HEK293 (cell line): Measurements from ENCODE around the gene FMN1.

ENCODE experiments used
- BCL11B ChIP-seq: fragments of 450-650 bp; formaldehyde crosslinking; IDR thresholded peaks from 2 replicates; pipeline ENCODE4 v1.5.1; 2016; ENCODE audit warnings: low read depth, missing biosample characterization, missing genetic modification characterization
- FEZF1 ChIP-seq: fragments of 450-650 bp; formaldehyde crosslinking; IDR thresholded peaks from 2 replicates; pipeline ENCODE4 v1.5.1; 2016; ENCODE audit warnings: missing biosample characterization, missing genetic modification characterization
- GFI1B ChIP-seq: fragments of 450-650 bp; formaldehyde crosslinking; IDR thresholded peaks from 2 replicates; pipeline ENCODE4 v1.5.1; 2016; ENCODE audit warnings: missing biosample characterization, missing genetic modification characterization
- GLIS2 ChIP-seq: fragments of 450-650 bp; formaldehyde crosslinking; IDR thresholded peaks from 2 replicates; pipeline ENCODE4 v1.5.1; 2016; ENCODE audit warnings: missing biosample characterization, missing genetic modification characterization
- HOXD13 ChIP-seq: sonication (generic); formaldehyde crosslinking; IDR thresholded peaks from 2 replicates; pipeline ENCODE4 v1.8.0; 2022; ENCODE audit warnings: missing genetic modification reagents, borderline replicate concordance
- MEIS1 ChIP-seq: sonication (generic); formaldehyde crosslinking; IDR thresholded peaks from 2 replicates; pipeline ENCODE4 v1.8.1; 2022; ENCODE audit warnings: missing genetic modification reagents, mild to moderate bottlenecking, borderline replicate concordance
- OVOL3 ChIP-seq: fragments of 450-650 bp; formaldehyde crosslinking; IDR thresholded peaks from 2 replicates; pipeline ENCODE4 v1.5.1; 2016; ENCODE audit warnings: missing biosample characterization, missing genetic modification characterization
- PRDM1 ChIP-seq: fragments of 450-650 bp; formaldehyde crosslinking; IDR thresholded peaks from 2 replicates; pipeline ENCODE4; 2016; ENCODE audit warnings: missing biosample characterization, missing genetic modification characterization
- REPIN1 ChIP-seq: fragments of 450-650 bp; formaldehyde crosslinking; IDR thresholded peaks from 2 replicates; pipeline ENCODE4 v1.5.1; 2017; ENCODE audit warnings: missing biosample characterization, missing genetic modification characterization, low read depth
- ZNF335 ChIP-seq: fragments of 450-650 bp; formaldehyde crosslinking; conservative IDR thresholded peaks from 2 replicates; pipeline ENCODE4 v1.5.1; 2016; ENCODE audit warnings: missing biosample characterization, missing genetic modification characterization
- ZNF341 ChIP-seq: fragments of 450-650 bp; formaldehyde crosslinking; IDR thresholded peaks from 2 replicates; pipeline ENCODE4; 2016; ENCODE audit warnings: low read depth, missing biosample characterization, missing genetic modification characterization
- ZNF391 ChIP-seq: fragments of 450-650 bp; formaldehyde crosslinking; IDR thresholded peaks from 2 replicates; pipeline ENCODE4 v1.5.1; 2016; ENCODE audit warnings: low read depth, missing biosample characterization, missing genetic modification characterization, borderline replicate concordance
- ZNF449 ChIP-seq: fragments of 450-650 bp; formaldehyde crosslinking; IDR thresholded peaks from 2 replicates; pipeline ENCODE4 v1.5.1; 2017; ENCODE audit warnings: missing biosample characterization, mild to moderate bottlenecking, missing genetic modification characterization, moderate library complexity
- ZNF48 ChIP-seq: fragments of 450-650 bp; formaldehyde crosslinking; IDR thresholded peaks from 2 replicates; pipeline ENCODE4 v1.5.1; 2016; ENCODE audit warnings: missing biosample characterization, missing genetic modification characterization
- ZNF555 ChIP-seq: fragments of 450-650 bp; formaldehyde crosslinking; conservative IDR thresholded peaks from 2 replicates; pipeline ENCODE4 v1.5.1; 2017; ENCODE audit warnings: missing biosample characterization, mild to moderate bottlenecking, missing genetic modification characterization, inconsistent platforms
- ZNF558 ChIP-seq: fragments of 450-650 bp; formaldehyde crosslinking; IDR thresholded peaks from 2 replicates; pipeline ENCODE4 v1.5.1; 2016; ENCODE audit warnings: missing biosample characterization, missing genetic modification characterization
- ZNF571 ChIP-seq: fragments of 450-650 bp; formaldehyde crosslinking; IDR thresholded peaks from 2 replicates; pipeline ENCODE4 v1.5.0; 2017; ENCODE audit warnings: missing biosample characterization, missing genetic modification characterization
- ZNF585B ChIP-seq: fragments of 450-650 bp; formaldehyde crosslinking; IDR thresholded peaks from 2 replicates; pipeline ENCODE4 v1.5.1; 2016; ENCODE audit warnings: missing biosample characterization, missing genetic modification characterization
- ZNF654 ChIP-seq: fragments of 450-650 bp; formaldehyde crosslinking; IDR thresholded peaks from 2 replicates; pipeline ENCODE4 v1.5.1; 2016; ENCODE audit warnings: low read depth, missing biosample characterization, missing genetic modification characterization
- ZNF658 ChIP-seq: fragments of 450-650 bp; formaldehyde crosslinking; IDR thresholded peaks from 2 replicates; pipeline ENCODE4; 2016; ENCODE audit warnings: missing biosample characterization, missing genetic modification characterization
- ZNF707 ChIP-seq: fragments of 450-650 bp; formaldehyde crosslinking; IDR thresholded peaks from 2 replicates; pipeline ENCODE4 v1.5.1; 2016; ENCODE audit warnings: missing biosample characterization, missing genetic modification characterization
- ZNF76 ChIP-seq: fragments of 450-650 bp; formaldehyde crosslinking; IDR thresholded peaks from 2 replicates; pipeline ENCODE4; 2016; ENCODE audit warnings: low read depth, missing biosample characterization, missing genetic modification characterization, borderline replicate concordance
- ZNF791 ChIP-seq: fragments of 450-650 bp; formaldehyde crosslinking; IDR thresholded peaks from 2 replicates; pipeline ENCODE4 v1.5.1; 2016; ENCODE audit warnings: missing biosample characterization, missing genetic modification characterization
- TF ChIP-seq, protein P1 (sequence below): fragments of 450-650 bp; formaldehyde crosslinking; IDR thresholded peaks from 2 replicates; pipeline ENCODE4 v1.5.1; 2016; ENCODE audit warnings: missing biosample characterization, missing genetic modification characterization
- TF ChIP-seq, protein P2 (sequence below): fragments of 450-650 bp; formaldehyde crosslinking; IDR thresholded peaks from 2 replicates; pipeline ENCODE4 v1.5.1; 2016; ENCODE audit warnings: missing biosample characterization, missing genetic modification characterization
- TF ChIP-seq, protein P3 (sequence below): fragments of 450-650 bp; formaldehyde crosslinking; IDR thresholded peaks from 2 replicates; pipeline ENCODE4 v1.5.1; 2017; ENCODE audit warnings: missing biosample characterization, missing genetic modification characterization
- TF ChIP-seq, protein P4 (sequence below): fragments of 450-650 bp; formaldehyde crosslinking; IDR thresholded peaks from 2 replicates; pipeline ENCODE4 v1.5.1; 2017; ENCODE audit warnings: missing biosample characterization, missing genetic modification characterization
- TF ChIP-seq, protein P5 (sequence below): fragments of 450-650 bp; formaldehyde crosslinking; conservative IDR thresholded peaks from 2 replicates; pipeline ENCODE4 v1.5.1; 2016; ENCODE audit warnings: low read depth, missing biosample characterization, missing genetic modification characterization

FMN1 gene

GRCh38 chr15:33218071-33218491 lies 23.6 kb upstream of the FMN1 start (continued):
- TF ChIP-seq, protein P1, sequence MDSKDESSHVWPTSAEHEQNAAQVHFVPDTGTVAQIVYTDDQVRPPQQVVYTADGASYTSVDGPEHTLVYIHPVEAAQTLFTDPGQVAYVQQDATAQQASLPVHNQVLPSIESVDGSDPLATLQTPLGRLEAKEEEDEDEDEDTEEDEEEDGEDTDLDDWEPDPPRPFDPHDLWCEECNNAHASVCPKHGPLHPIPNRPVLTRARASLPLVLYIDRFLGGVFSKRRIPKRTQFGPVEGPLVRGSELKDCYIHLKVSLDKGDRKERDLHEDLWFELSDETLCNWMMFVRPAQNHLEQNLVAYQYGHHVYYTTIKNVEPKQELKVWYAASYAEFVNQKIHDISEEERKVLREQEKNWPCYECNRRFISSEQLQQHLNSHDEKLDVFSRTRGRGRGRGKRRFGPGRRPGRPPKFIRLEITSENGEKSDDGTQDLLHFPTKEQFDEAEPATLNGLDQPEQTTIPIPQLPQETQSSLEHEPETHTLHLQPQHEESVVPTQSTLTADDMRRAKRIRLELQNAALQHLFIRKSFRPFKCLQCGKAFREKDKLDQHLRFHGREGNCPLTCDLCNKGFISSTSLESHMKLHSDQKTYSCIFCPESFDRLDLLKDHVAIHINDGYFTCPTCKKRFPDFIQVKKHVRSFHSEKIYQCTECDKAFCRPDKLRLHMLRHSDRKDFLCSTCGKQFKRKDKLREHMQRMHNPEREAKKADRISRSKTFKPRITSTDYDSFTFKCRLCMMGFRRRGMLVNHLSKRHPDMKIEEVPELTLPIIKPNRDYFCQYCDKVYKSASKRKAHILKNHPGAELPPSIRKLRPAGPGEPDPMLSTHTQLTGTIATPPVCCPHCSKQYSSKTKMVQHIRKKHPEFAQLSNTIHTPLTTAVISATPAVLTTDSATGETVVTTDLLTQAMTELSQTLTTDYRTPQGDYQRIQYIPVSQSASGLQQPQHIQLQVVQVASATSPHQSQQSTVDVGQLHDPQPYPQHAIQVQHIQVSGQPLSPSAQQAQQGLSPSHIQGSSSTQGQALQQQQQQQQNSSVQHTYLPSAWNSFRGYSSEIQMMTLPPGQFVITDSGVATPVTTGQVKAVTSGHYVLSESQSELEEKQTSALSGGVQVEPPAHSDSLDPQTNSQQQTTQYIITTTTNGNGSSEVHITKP (tag by site-specific recombination) = no peak
- TF ChIP-seq BCL11B (tag by site-specific recombination) = 0 out of 2 replicates have a peak, but pooled peaks have one; percentile 29
- TF ChIP-seq ZNF76 (tag by site-specific recombination) = no peak
- no peak for TF ChIP-seq ZNF585B (tag by site-specific recombination)
- no peak for TF ChIP-seq ZNF791 (tag by site-specific recombination)
- no peak for TF ChIP-seq ZNF449 (tag by site-specific recombination)
- TF ChIP-seq, protein P2, sequence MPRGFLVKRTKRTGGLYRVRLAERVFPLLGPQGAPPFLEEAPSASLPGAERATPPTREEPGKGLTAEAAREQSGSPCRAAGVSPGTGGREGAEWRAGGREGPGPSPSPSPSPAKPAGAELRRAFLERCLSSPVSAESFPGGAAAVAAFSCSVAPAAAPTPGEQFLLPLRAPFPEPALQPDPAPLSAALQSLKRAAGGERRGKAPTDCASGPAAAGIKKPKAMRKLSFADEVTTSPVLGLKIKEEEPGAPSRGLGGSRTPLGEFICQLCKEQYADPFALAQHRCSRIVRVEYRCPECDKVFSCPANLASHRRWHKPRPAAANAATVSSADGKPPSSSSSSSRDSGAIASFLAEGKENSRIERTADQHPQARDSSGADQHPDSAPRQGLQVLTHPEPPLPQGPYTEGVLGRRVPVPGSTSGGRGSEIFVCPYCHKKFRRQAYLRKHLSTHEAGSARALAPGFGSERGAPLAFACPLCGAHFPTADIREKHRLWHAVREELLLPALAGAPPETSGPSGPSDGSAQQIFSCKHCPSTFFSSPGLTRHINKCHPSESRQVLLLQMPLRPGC (tag by site-specific recombination) = no peak
- no peak for TF ChIP-seq HOXD13 (CRISPR knock-in tag)
- no peak for TF ChIP-seq ZNF341 (tag by site-specific recombination)
- no peak for TF ChIP-seq ZNF48
- no peak for TF ChIP-seq ZNF555
- TF ChIP-seq, protein P3, sequence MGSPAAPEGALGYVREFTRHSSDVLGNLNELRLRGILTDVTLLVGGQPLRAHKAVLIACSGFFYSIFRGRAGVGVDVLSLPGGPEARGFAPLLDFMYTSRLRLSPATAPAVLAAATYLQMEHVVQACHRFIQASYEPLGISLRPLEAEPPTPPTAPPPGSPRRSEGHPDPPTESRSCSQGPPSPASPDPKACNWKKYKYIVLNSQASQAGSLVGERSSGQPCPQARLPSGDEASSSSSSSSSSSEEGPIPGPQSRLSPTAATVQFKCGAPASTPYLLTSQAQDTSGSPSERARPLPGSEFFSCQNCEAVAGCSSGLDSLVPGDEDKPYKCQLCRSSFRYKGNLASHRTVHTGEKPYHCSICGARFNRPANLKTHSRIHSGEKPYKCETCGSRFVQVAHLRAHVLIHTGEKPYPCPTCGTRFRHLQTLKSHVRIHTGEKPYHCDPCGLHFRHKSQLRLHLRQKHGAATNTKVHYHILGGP (tag by site-specific recombination) = no peak
- no peak for TF ChIP-seq PRDM1 (tag by site-specific recombination)
- TF ChIP-seq FEZF1 (tag by site-specific recombination) = peak; percentile 11; the same call in 1 of the 2 replicates
- no peak for TF ChIP-seq ZNF654 (tag by site-specific recombination)
- no peak for TF ChIP-seq ZNF335 (tag by site-specific recombination)
- TF ChIP-seq ZNF707 = no peak
- no peak for TF ChIP-seq REPIN1
- no peak for TF ChIP-seq GLIS2 (tag by site-specific recombination)
- TF ChIP-seq MEIS1 (CRISPR knock-in tag) = no peak
- no peak for TF ChIP-seq ZNF571 (tag by site-specific recombination)
- TF ChIP-seq, protein P4, sequence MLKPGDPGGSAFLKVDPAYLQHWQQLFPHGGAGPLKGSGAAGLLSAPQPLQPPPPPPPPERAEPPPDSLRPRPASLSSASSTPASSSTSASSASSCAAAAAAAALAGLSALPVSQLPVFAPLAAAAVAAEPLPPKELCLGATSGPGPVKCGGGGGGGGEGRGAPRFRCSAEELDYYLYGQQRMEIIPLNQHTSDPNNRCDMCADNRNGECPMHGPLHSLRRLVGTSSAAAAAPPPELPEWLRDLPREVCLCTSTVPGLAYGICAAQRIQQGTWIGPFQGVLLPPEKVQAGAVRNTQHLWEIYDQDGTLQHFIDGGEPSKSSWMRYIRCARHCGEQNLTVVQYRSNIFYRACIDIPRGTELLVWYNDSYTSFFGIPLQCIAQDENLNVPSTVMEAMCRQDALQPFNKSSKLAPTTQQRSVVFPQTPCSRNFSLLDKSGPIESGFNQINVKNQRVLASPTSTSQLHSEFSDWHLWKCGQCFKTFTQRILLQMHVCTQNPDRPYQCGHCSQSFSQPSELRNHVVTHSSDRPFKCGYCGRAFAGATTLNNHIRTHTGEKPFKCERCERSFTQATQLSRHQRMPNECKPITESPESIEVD (tag by site-specific recombination) = peak; percentile 95
- TF ChIP-seq ZNF658 (tag by site-specific recombination) = no peak
- no peak for TF ChIP-seq GFI1B (tag by site-specific recombination)
- TF ChIP-seq ZNF558 (tag by site-specific recombination) = no peak
- TF ChIP-seq, protein P5, sequence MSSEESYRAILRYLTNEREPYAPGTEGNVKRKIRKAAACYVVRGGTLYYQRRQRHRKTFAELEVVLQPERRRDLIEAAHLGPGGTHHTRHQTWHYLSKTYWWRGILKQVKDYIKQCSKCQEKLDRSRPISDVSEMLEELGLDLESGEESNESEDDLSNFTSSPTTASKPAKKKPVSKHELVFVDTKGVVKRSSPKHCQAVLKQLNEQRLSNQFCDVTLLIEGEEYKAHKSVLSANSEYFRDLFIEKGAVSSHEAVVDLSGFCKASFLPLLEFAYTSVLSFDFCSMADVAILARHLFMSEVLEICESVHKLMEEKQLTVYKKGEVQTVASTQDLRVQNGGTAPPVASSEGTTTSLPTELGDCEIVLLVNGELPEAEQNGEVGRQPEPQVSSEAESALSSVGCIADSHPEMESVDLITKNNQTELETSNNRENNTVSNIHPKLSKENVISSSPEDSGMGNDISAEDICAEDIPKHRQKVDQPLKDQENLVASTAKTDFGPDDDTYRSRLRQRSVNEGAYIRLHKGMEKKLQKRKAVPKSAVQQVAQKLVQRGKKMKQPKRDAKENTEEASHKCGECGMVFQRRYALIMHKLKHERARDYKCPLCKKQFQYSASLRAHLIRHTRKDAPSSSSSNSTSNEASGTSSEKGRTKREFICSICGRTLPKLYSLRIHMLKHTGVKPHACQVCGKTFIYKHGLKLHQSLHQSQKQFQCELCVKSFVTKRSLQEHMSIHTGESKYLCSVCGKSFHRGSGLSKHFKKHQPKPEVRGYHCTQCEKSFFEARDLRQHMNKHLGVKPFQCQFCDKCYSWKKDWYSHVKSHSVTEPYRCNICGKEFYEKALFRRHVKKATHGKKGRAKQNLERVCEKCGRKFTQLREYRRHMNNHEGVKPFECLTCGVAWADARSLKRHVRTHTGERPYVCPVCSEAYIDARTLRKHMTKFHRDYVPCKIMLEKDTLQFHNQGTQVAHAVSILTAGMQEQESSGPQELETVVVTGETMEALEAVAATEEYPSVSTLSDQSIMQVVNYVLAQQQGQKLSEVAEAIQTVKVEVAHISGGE = no peak
- TF ChIP-seq OVOL3 = 0 out of 2 replicates have a peak, but pooled peaks have one; percentile 51
- no peak for TF ChIP-seq ZNF391 (tag by site-specific recombination)
